Body of pancreas (tissue), 4 donors: ENCODE data around the gene CACNA1C.

Experiments
- POLR2A ChIP-seq, 3 donors: fragments of 450-650 bp; IDR thresholded peaks; one replicate each; pipeline ENCODE4 v1.6.1; 2016; ENCODE audit warnings: antibody characterized with exemption in 3 of 3, mild to moderate bottlenecking in 2 of 3
- TF ChIP-seq, protein P1 (sequence below), 7 experiments: fragments of 450-650 bp in 4 of 7; fragments of 200-600 bp in 3 of 7; sonication (generic) in 3 of 7; IDR thresholded peaks; one replicate each; pipeline ENCODE4 v1.5.1; 2016 to 2019; ENCODE audit warnings: antibody characterized with exemption in 7 of 7

DNA sequence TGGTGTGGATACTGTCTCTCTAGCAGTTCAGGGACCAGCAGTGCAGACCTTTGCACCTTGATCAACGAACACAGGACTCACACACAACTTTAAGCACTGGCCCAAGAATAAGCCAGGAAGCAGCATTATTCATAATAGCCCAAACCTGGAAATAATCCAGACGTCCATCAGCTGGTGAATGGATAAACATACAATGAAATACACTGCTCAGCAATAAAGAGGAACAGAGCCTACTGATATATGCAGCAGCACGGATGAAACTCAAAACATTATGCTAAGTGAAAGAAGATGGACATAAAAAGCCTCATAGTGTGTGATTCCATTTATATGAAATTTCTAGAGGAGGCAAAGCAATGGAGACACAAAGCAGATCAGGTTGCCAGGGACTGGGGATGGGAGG lies 438.0 kb downstream of the CACNA1C start:
- TF ChIP-seq, protein P1, sequence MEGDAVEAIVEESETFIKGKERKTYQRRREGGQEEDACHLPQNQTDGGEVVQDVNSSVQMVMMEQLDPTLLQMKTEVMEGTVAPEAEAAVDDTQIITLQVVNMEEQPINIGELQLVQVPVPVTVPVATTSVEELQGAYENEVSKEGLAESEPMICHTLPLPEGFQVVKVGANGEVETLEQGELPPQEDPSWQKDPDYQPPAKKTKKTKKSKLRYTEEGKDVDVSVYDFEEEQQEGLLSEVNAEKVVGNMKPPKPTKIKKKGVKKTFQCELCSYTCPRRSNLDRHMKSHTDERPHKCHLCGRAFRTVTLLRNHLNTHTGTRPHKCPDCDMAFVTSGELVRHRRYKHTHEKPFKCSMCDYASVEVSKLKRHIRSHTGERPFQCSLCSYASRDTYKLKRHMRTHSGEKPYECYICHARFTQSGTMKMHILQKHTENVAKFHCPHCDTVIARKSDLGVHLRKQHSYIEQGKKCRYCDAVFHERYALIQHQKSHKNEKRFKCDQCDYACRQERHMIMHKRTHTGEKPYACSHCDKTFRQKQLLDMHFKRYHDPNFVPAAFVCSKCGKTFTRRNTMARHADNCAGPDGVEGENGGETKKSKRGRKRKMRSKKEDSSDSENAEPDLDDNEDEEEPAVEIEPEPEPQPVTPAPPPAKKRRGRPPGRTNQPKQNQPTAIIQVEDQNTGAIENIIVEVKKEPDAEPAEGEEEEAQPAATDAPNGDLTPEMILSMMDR (IDR thresholded peaks at IDR 0.05), result no peak
- TF ChIP-seq POLR2A (IDR thresholded peaks at IDR 0.05), result no peak
